ENCODE measurements around the gene MTHFSD.

DNA sequence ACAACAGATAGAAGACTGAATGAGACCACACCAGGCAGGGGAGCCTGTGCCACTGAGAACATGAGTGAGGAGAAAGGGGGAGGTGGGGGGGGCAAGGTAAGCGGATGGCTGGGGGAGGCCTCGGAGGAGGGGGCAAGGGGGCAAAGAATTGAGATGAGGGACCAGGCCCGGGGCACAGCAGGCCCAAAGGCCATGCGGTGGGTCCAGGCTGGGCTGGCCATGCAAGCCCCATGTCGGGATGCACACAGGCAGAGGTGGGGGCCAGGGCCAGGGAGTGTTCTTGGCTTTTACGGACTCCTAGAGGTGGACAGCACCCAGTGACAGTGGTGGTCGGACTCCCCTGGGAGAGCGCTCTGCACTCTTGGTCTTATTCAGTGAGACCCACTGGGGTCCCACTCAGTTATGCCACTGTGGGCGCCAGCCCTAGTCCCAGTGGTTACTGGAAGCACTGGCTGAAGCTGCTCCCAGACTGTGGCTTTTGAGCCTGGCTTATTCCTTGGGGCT, 4.8 kb upstream of the MTHFSD start:
- TF ChIP-seq, protein P1, sequence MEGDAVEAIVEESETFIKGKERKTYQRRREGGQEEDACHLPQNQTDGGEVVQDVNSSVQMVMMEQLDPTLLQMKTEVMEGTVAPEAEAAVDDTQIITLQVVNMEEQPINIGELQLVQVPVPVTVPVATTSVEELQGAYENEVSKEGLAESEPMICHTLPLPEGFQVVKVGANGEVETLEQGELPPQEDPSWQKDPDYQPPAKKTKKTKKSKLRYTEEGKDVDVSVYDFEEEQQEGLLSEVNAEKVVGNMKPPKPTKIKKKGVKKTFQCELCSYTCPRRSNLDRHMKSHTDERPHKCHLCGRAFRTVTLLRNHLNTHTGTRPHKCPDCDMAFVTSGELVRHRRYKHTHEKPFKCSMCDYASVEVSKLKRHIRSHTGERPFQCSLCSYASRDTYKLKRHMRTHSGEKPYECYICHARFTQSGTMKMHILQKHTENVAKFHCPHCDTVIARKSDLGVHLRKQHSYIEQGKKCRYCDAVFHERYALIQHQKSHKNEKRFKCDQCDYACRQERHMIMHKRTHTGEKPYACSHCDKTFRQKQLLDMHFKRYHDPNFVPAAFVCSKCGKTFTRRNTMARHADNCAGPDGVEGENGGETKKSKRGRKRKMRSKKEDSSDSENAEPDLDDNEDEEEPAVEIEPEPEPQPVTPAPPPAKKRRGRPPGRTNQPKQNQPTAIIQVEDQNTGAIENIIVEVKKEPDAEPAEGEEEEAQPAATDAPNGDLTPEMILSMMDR (IDR thresholded peaks at IDR 0.05; ENCODE audit: low read length), result no peak
- TF ChIP-seq EZH2 (optimal IDR thresholded peaks at IDR 0.05; ENCODE audit: low read depth, low read length), result no peak
- TF ChIP-seq EZH2phosphoT487 (IDR thresholded peaks at IDR 0.05; ENCODE audit: low read length), result no peak

Measured in MM.1S (cell line).